Parathyroid adenoma (tissue), 2 donors: ENCODE results near the gene TSPEAR.

Source experiments
- H2AFZ ChIP-seq: fragments of 300-600 bp; sonication (generic); one replicate; pipeline ENCODE4 v1.7.0; 2017; ENCODE audit warnings: antibody characterized with exemption, mild to moderate bottlenecking
- H3K27ac ChIP-seq: fragments of 300-600 bp; sonication (generic); one replicate; pipeline ENCODE4 v1.7.0; 2017
- H3K27me3 ChIP-seq: fragments of 300-600 bp; sonication (generic); one replicate; pipeline ENCODE4 v1.7.0; 2017; ENCODE audit warnings: low read length; ENCODE audit not compliant: control insufficient read depth, insufficient read depth
- H3K36me3 ChIP-seq: fragments of 300-600 bp; sonication (generic); one replicate; pipeline ENCODE4 v1.7.0; 2017; ENCODE audit warnings: low read length; ENCODE audit not compliant: control insufficient read depth, insufficient read depth
- H3K4me1 ChIP-seq: fragments of 300-600 bp; sonication (generic); one replicate; pipeline ENCODE4 v1.7.0; 2017; ENCODE audit warnings: control low read depth
- H3K4me2 ChIP-seq: fragments of 300-600 bp; sonication (generic); one replicate; pipeline ENCODE4 v1.7.0; 2017; ENCODE audit warnings: low read length
- H3K4me3 ChIP-seq: fragments of 300-600 bp; sonication (generic); one replicate; pipeline ENCODE4 v1.7.0; 2017; ENCODE audit warnings: low read depth, low read length
- H3K79me2 ChIP-seq: fragments of 300-600 bp; sonication (generic); one replicate; pipeline ENCODE4 v1.7.0; 2017; ENCODE audit warnings: control low read depth
- H3K9ac ChIP-seq: fragments of 300-600 bp; sonication (generic); one replicate; pipeline ENCODE4 v1.7.0; 2017; ENCODE audit warnings: mild to moderate bottlenecking
- H3K9me3 ChIP-seq: fragments of 300-600 bp; sonication (generic); one replicate; pipeline ENCODE4 v1.7.0; 2017; ENCODE audit warnings: low read length; ENCODE audit not compliant: control insufficient read depth
- TF ChIP-seq, protein P1 (sequence below): fragments of 300-600 bp; sonication (generic); IDR thresholded peaks from one replicate; pipeline ENCODE4 v1.7.0; 2017; ENCODE audit warnings: antibody characterized with exemption, mild to moderate bottlenecking
- donor health status: primary hyperparathyroidism.

The TSPEAR gene

DNA sequence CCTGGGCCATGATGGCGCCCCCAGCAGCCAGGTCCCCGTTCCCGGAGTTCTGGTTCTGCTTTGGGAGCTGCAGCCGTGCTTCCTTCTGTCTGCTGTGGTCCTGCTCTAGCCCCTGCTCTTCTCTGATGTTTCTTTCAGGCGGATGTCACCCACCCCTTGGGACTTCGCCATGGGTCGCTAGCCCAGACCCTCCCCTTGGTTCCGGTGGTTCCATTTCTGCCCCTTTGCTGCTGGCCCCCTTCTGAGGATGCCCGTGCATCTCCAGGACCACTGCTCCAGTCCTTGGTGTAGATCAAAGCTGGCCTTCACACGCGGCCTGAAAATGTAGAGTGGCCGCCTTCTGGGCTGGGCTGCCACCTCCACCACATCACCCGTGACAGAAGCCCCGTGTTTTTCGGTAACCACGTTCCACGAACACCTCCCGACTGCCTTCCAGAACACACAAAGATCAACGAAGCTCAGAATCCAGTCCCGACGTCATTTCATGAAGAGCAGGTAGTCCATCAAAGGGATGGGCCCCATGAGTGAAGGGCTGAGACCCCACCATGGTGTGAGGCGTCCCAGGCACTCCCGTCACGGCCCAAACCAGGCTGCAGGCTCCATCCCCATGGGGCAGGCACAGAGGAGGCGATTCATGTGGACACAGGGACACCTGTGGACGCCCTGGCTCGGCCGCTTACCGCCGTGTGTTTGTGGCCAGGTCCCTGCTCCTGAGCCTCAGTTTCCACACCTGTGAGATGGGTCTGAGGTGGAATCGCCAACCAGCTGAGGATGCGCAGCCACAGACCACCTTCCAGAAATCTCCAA, 195.8 kb downstream of the TSPEAR start:
- Histone ChIP-seq H3K27me3 (no peaks in the 10 kb centered on the region), H3K9ac (no peak overlapping the region), H3K79me2 (no peaks in the 10 kb centered on the region), H2AFZ (no peak overlapping the region), H3K4me1 (no peaks in the 10 kb centered on the region), H3K4me3 (no peak overlapping the region), H3K36me3 (no peaks in the 10 kb centered on the region), H3K27ac (no peak overlapping the region), H3K9me3 (no peaks in the 10 kb centered on the region), H3K4me2 (no peak overlapping the region)
- TF ChIP-seq, protein P1, sequence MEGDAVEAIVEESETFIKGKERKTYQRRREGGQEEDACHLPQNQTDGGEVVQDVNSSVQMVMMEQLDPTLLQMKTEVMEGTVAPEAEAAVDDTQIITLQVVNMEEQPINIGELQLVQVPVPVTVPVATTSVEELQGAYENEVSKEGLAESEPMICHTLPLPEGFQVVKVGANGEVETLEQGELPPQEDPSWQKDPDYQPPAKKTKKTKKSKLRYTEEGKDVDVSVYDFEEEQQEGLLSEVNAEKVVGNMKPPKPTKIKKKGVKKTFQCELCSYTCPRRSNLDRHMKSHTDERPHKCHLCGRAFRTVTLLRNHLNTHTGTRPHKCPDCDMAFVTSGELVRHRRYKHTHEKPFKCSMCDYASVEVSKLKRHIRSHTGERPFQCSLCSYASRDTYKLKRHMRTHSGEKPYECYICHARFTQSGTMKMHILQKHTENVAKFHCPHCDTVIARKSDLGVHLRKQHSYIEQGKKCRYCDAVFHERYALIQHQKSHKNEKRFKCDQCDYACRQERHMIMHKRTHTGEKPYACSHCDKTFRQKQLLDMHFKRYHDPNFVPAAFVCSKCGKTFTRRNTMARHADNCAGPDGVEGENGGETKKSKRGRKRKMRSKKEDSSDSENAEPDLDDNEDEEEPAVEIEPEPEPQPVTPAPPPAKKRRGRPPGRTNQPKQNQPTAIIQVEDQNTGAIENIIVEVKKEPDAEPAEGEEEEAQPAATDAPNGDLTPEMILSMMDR = no peak

DNA sequence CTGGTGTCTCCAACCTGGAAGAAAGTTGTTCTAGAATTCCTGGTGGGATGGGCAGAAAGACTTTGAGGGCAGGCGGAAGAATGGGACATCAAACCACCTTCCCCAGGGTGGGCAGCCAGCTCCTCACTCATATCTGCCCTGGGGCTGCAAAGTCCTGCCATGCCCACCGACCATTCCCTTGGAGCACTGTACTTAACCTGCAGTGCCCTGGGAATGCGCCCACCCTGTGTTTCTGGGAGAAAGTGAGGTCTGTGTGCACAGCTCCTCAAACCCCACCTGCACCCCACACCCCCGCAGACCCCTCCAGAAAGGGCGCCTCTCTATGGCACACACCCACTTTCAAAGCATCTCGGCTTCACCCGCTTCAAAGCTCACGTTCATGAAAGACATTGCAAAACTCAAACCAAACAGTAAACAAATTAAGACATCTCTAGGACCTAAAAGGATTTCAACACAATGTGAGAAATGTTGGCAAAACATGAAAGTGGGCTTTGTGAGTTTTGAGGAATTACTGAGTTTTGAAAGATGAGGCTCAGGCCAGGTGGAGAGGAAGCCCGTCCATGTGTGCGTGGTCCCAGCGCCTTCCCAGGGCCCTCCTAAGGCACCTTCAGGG, 196.5 kb downstream of the TSPEAR start:
- H3K9me3 ChIP-seq = no peaks in the 10 kb centered on the region
- H3K4me1 ChIP-seq = no peaks in the 10 kb centered on the region
- no peaks in the 10 kb centered on the region for H3K27me3 ChIP-seq
- TF ChIP-seq, protein P1 = no peak
- H3K4me3 ChIP-seq = no peak overlapping the region
- H3K36me3 ChIP-seq = no peaks in the 10 kb centered on the region
- no peaks in the 10 kb centered on the region for H3K79me2 ChIP-seq
- H3K27ac ChIP-seq = no peak overlapping the region
- no peak overlapping the region for H3K9ac ChIP-seq
- H2AFZ ChIP-seq = no peak overlapping the region
- H3K4me2 ChIP-seq = no peak overlapping the region

DNA sequence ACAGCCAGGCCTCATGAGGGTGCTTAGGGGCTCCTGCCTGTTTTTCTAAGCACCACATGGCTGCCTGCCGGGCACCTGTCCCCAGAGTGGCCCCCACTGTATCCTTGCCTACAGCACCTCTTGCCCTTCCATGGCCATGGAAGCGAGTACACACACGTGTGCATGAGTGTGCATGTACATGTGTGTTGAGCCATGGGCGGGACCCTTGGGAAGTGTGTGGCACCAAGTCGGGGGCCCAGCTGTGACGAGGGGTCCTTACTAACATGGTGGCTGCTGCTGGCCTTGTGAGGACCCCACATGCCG, 197.2 kb downstream of the TSPEAR start:
- Histone ChIP-seq H3K9me3 (no peaks in the 10 kb centered on the region), H3K27ac (no peak overlapping the region), H3K4me3 (no peak overlapping the region), H3K4me1 (no peaks in the 10 kb centered on the region), H2AFZ (no peak overlapping the region), H3K27me3 (no peaks in the 10 kb centered on the region), H3K36me3 (no peaks in the 10 kb centered on the region), H3K4me2 (no peak overlapping the region), H3K79me2 (no peaks in the 10 kb centered on the region), H3K9ac (no peak overlapping the region)
- TF ChIP-seq, protein P1 = no peak

DNA sequence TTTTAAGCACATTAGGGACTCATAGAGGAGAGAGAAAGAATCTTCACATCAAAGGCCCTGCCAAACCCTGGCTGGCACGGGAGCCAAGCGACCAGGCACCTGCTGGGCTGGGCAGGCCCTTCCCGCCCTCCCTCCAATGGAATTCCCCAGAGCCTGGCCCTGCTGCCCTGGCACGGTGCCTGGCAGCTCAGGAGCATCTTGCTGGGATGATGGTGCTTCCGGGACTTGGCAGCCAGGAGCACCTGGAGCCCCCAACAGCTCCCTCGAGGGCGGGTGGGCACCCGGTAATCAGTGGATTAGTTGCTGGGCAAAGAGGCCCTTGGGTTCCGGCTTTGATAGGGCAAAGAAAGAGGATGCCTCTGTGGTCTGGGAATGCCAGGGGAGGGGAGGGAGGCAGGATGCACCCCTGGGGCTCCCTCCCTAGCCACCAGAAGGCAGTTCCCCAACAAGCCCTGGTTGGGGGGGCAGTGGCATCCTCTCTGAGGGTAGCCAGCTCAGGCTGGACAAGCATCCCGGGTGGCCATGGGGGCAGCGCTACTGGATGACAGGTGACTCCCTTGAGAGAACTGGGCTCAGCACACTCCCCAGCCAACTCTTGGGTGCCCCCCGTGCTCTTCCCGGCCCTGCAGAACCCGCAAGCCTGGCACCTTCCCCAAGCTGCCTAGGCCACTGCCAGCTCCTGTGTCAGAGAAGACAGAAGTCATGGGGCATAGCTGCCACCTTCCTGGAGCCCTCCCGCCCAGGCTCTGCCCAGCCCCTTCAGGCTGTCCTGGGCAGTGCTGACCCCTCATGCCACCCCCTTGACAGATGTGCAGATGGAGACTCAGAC, 197.8 kb downstream of the TSPEAR start:
- no peaks in the 10 kb centered on the region for H3K27me3 ChIP-seq
- no peak overlapping the region for H3K9ac ChIP-seq
- no peaks in the 10 kb centered on the region for H3K79me2 ChIP-seq
- TF ChIP-seq, protein P1 = no peak
- H3K4me2 ChIP-seq = no peak overlapping the region
- no peaks in the 10 kb centered on the region for H3K36me3 ChIP-seq
- H2AFZ ChIP-seq = no peak overlapping the region
- H3K9me3 ChIP-seq = no peaks in the 10 kb centered on the region
- no peak overlapping the region for H3K27ac ChIP-seq
- no peaks in the 10 kb centered on the region for H3K4me1 ChIP-seq
- H3K4me3 ChIP-seq = no peak overlapping the region
